HepG2 (cell line): ENCODE measurements around the gene C6orf136. TPM values are rescaled to one million over a fixed set of nuclear protein-coding genes. Genes with fewer than 3 reads are reported as not detected.

Source experiments
- ARNT ChIP-seq: fragments of 450-650 bp; IDR thresholded peaks from 2 replicates; pipeline ENCODE4 v1.6.1; 2017
- ATM ChIP-seq: fragments of 450-650 bp; IDR thresholded peaks from 2 replicates; pipeline ENCODE4 v1.7.1; 2017; ENCODE audit warnings: mild to moderate bottlenecking, borderline replicate concordance
- CERS6 ChIP-seq: sonication (generic); formaldehyde crosslinking; IDR thresholded peaks from 2 replicates; pipeline ENCODE4 v1.5.0; 2020; ENCODE audit warnings: missing genetic modification reagents
- ETV6 ChIP-seq: sonication (generic); formaldehyde crosslinking; conservative IDR thresholded peaks from 2 replicates; pipeline ENCODE4 v1.4.0; 2020; ENCODE audit warnings: missing genetic modification reagents
- FOXO1 ChIP-seq: sonication (generic); formaldehyde crosslinking; IDR thresholded peaks from 2 replicates; pipeline ENCODE4 v1.4.0; 2020; ENCODE audit warnings: missing genetic modification reagents
- HNRNPLL ChIP-seq: fragments of 200-400 bp; formaldehyde crosslinking; IDR thresholded peaks from 2 replicates; pipeline ENCODE4 v1.6.1; 2017; ENCODE audit warnings: mild to moderate bottlenecking, low read depth, low read length; ENCODE audit not compliant: poor library complexity, severe bottlenecking
- JUN ChIP-seq: sonication (generic); formaldehyde crosslinking; IDR thresholded peaks from 2 replicates; pipeline ENCODE4 v1.4.0; 2020; ENCODE audit warnings: mild to moderate bottlenecking, missing genetic modification reagents
- MEIS1 ChIP-seq: sonication (generic); formaldehyde crosslinking; IDR thresholded peaks from 2 replicates; pipeline ENCODE4 v1.9.0; 2021; ENCODE audit warnings: mild to moderate bottlenecking, missing genetic modification reagents, moderate library complexity, borderline replicate concordance
- MXD3 ChIP-seq: IDR thresholded peaks from 2 replicates; pipeline ENCODE4 v1.6.1; 2016; ENCODE audit warnings: mild to moderate bottlenecking, missing biosample characterization, missing genetic modification reagents
- NBN ChIP-seq: fragments of 450-650 bp; conservative IDR thresholded peaks from 2 replicates; pipeline ENCODE4 v1.6.1; 2017
- NFKB2 ChIP-seq: sonication (generic); formaldehyde crosslinking; IDR thresholded peaks from 2 replicates; pipeline ENCODE4 v1.4.0; 2020; ENCODE audit warnings: missing genetic modification reagents, borderline replicate concordance
- PBX3 ChIP-seq: sonication (generic); formaldehyde crosslinking; IDR thresholded peaks from 2 replicates; pipeline ENCODE4 v1.8.1; 2023; ENCODE audit warnings: missing genetic modification reagents, inconsistent platforms, borderline replicate concordance
- PHF8 ChIP-seq: sonication (generic); formaldehyde crosslinking; IDR thresholded peaks from 2 replicates; pipeline ENCODE4 v1.5.0; 2020; ENCODE audit warnings: missing genetic modification reagents
- RNF219 ChIP-seq: sonication (generic); formaldehyde crosslinking; IDR thresholded peaks from 2 replicates; pipeline ENCODE4 v1.5.0; 2020; ENCODE audit warnings: mild to moderate bottlenecking, missing genetic modification reagents
- RXRB ChIP-seq: IDR thresholded peaks from 2 replicates; pipeline ENCODE4 v1.6.1; 2016; ENCODE audit warnings: borderline replicate concordance, missing genetic modification reagents, missing compliant biosample characterization
- SALL1 ChIP-seq: sonication (generic); formaldehyde crosslinking; IDR thresholded peaks from 2 replicates; pipeline ENCODE4 v1.8.0; 2022; ENCODE audit warnings: mild to moderate bottlenecking, missing genetic modification reagents
- TGIF2 ChIP-seq: IDR thresholded peaks from 2 replicates; pipeline ENCODE4 v1.6.1; 2016; ENCODE audit warnings: control low read depth, missing compliant biosample characterization
- ZMYM4 ChIP-seq: sonication (generic); formaldehyde crosslinking; IDR thresholded peaks from 2 replicates; pipeline ENCODE4 v1.8.1; 2023; ENCODE audit warnings: mild to moderate bottlenecking, missing genetic modification reagents
- ZNF263 ChIP-seq: sonication (generic); formaldehyde crosslinking; IDR thresholded peaks from 2 replicates; pipeline ENCODE4 v1.4.0; 2020; ENCODE audit warnings: missing genetic modification reagents
- ZNF264 ChIP-seq: sonication (generic); formaldehyde crosslinking; IDR thresholded peaks from 2 replicates; pipeline ENCODE4 v1.4.0; 2020; ENCODE audit warnings: missing genetic modification reagents
- ZNF292 ChIP-seq: sonication (generic); formaldehyde crosslinking; IDR thresholded peaks from 2 replicates; pipeline ENCODE4 v1.8.1; 2022; ENCODE audit warnings: mild to moderate bottlenecking, low read depth, missing genetic modification reagents, borderline replicate concordance
- ZNF33B ChIP-seq: sonication (generic); formaldehyde crosslinking; IDR thresholded peaks from 2 replicates; pipeline ENCODE4 v1.5.1; 2020; ENCODE audit warnings: mild to moderate bottlenecking, missing genetic modification reagents
- ZSCAN5A ChIP-seq: sonication (generic); formaldehyde crosslinking; IDR thresholded peaks from 2 replicates; pipeline ENCODE4 v1.8.0; 2022; ENCODE audit warnings: mild to moderate bottlenecking, missing genetic modification reagents, borderline replicate concordance
- polyA plus RNA-seq, 8 experiments: library from polyadenylated mRNA; depleted of rRNA in 3 of 8; stranded (reverse) in 7 of 8; unstranded in 1 of 8; fragments of >200 nt; fragmentation: Illumina TruSeq in 4 of 8; extraction: Trizol in 4 of 8; gene quantifications; 2 replicates each; pipeline versions ENCODE4 v1.2.1 to v1.2.3, GENCODE V29; 2011 to 2016; ENCODE audit warnings: low read depth in 4 of 8, missing spikeins in 1 of 8, mixed read lengths in 1 of 8; ENCODE audit not compliant: insufficient read depth in 1 of 8
- total RNA-seq, 5 experiments: library from RNA; depleted of rRNA; stranded (reverse); fragments of >200 nt; fragmentation: Illumina TruSeq; extraction: Trizol; gene quantifications; 2 replicates each; pipeline ENCODE4 v1.2.3, GENCODE V29; 2016; ENCODE audit warnings: low read depth in 1 of 5

Gene C6orf136
- total and polyA plus RNA-seq, 2 of the 13 experiments (the other 11 are each of a cell fraction or from before 2014, with no cell fraction given) = 12.0 to 26.2 TPM

- TF ChIP-seq CERS6 (CRISPR knock-in tag) (no peak), TGIF2 (CRISPR knock-in tag) (peak; percentile 64; the same call in 1 of the 2 replicates), HNRNPLL (peak; percentile 77), RXRB (CRISPR knock-in tag) (peak; percentile 57; the same call in 1 of the 2 replicates), ZSCAN5A (CRISPR knock-in tag) (peak; percentile 71; the same call in 1 of the 2 replicates), MEIS1 (CRISPR knock-in tag) (peak; percentile 53), PHF8 (CRISPR knock-in tag) (peak; percentile 64), ARNT (no peak), ZMYM4 (peak; percentile 70), MXD3 (CRISPR knock-in tag) (no peak), ZNF292 (CRISPR knock-in tag) (peak; percentile 87; the same call in 1 of the 2 replicates), ZNF263 (CRISPR knock-in tag) (peak; percentile 87), NBN (no peak), RNF219 (no peak), PBX3 (CRISPR knock-in tag) (no peak), SALL1 (CRISPR knock-in tag) (peak; percentile 83), ATM (no peak), NFKB2 (CRISPR knock-in tag) (peak; percentile 64; the same call in 1 of the 2 replicates), FOXO1 (CRISPR knock-in tag) (peak; percentile 74), ZNF33B (CRISPR knock-in tag) (no peak), ETV6 (CRISPR knock-in tag) (peak; percentile 88; the same call in 1 of the 2 replicates), ZNF264 (CRISPR knock-in tag) (no peak), JUN (no peak)
Observed at GRCh38 chr6:30678964-30679726, 32.2 kb downstream of the C6orf136 start (continued).
